SK-MEL-5 (cell line): ENCODE results near the gene TMC6. TPM values are rescaled to one million over a fixed set of nuclear protein-coding genes. Genes with fewer than 3 reads are reported as not detected.

Experiments used
- DNase-seq: peaks from one replicate; pipeline ENCODE4 v3.0.0-alpha.2; 2016; ENCODE audit warnings: low read depth, low spot score
- in situ Hi-C: cut with HindIII; loops from 2 replicates; pipeline ENCODE4 v1.10.0; 2016; ENCODE audit warnings: low sequenced_read_pairs, high pct_unique_total_duplicates, low pct_unique_long_range_greater_than_20kb
- total RNA-seq: library from RNA; depleted of rRNA; stranded (reverse); fragments of >200 nt; shearing (Covaris generic); gene quantifications from 2 replicates; pipeline ENCODE4 v1.2.3, GENCODE V29; 2014

The TMC6 gene
- total RNA-seq, 1 experiment from 2014 or later: 299 TPM

- in situ Hi-C loops: no loop called here
- no peak for DNase-seq
These were observed 965 bp upstream of the TMC6 start for GRCh38 chr17:78129351-78130089.

DNA sequence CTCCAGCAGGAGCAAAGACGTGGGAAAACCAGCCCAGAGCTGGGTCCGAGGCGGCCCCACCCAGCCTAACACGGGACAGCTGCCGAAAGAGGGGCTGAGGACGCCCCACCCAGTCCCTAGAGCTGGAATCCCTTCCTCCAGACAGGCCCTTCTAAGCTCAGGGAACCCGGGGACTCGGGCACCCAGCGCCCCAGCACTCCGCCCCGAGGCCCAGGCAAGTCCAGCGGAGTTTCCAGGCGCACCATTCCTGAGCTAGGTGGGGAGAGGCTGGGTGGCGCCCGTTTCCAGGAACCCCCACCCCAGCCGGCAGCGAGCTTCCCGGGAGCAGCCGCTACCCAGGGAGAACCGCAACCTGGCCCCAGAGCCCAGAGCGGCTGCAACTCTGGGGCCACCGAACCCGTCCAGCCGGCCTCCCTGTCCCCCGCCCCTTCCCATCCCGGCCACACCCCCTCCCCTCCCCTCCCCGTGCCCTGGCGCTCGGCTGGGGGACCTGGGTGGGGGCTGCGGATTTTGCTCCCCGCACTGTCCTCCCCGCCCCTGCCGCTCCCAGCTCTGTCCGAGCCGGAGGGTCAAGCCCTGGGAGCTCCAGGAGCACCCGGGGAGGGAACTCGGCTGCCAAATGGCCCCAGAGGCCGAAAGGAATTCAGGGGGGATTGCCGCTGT is 536 bp downstream of the TMC6 start:
- no peak for DNase-seq

GRCh38 chr17:78127239-78127887 is 1.2 kb downstream of the TMC6 start:
- peak; percentile 86 for DNase-seq
- in situ Hi-C loops: no loop called here

More for the DNA sequence above, 536 bp downstream of the TMC6 start:
- in situ Hi-C loops: no loop called here

DNA sequence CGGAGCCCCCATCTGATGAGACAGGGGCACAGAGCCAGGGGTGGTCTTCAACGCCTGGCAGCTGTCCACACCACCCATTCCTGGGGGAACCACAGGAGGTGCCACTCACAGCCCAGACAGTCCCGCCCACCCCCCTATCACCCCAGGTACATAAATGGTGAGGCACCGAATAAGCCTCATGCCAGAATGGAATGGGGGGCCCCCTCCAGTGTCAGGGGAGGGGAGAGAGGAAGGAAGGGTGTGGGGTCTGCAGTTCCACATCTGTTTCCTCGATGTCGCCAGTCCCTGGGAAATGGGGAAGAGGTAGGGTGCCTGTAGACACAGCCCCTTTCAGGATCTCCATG is 1.7 kb downstream of the TMC6 start:
- DNase-seq: no peak
- in situ Hi-C loops: no loop called here

GRCh38 chr17:78125976-78126894 is 2.3 kb downstream of the TMC6 start:
- no peak for DNase-seq
- in situ Hi-C loops: no loop called here

DNA sequence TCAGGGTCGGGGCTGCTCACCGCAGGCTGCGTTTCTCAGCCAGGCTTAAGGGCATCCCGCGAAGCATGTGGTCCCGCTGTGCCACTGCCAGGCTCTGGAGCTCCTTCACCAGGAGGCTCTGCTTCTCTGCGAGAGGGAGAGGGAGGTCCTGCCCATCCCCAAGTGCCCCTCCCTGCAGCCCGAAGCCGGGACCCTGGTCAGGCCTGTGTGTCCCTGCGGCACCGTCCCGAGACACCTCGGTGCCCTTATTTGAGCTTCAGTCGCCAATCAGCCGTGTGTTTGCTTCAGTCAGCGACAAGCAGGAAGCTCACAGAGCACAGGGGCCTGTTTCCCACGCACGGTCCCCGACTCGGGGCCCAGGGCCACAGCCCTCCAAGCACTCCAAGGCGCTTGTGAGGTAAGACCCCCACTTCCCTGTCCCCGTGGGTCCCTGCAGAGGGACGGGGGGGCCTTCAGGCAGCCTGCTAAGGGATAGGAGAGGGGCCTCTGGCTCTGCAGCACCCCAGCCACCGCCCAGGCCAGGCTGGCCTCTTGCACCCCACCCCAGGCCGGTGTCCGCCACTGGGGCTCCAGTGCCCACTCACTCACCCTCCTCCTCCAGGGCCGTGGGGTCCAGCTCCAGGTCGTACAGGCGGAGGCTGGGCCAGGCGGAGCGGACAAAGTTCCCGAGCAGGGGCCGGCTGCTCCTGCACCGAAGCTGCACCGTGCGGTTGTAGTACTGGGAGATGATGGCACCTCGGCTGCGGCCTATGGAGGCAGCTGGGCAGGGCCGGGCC is 3.2 kb downstream of the TMC6 start:
- in situ Hi-C loops: no loop called here
- no peak for DNase-seq

DNA sequence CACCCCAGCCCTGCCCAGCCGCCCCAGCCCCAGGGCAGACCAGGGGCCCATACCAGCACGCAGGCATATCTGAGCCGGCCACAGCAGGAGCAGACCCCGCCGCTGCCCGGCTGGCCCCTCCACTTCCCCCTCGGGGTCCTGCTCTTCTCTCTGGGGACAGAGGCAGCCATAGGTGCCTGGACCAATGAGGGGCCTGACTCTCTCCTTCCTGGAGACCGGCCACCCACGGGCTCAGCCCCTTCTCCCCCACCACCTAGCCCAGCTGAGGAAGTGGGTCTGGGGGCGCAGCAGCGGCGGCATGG is 3.8 kb downstream of the TMC6 start:
- no peak for DNase-seq
- in situ Hi-C loops: no loop called here

GRCh38 chr17:78124081-78124835 is 4.3 kb downstream of the TMC6 start:
- in situ Hi-C loops: no loop called here

GRCh38 chr17:78123258-78123929 is 5.2 kb downstream of the TMC6 start:
- in situ Hi-C loops: no loop called here
- no peak for DNase-seq

More at GRCh38 chr17:78124081-78124835, 4.3 kb downstream of the TMC6 start:
- DNase-seq: no peak

- DNase-seq: no peak
- in situ Hi-C loops: no loop called here
These were observed 5.7 kb downstream of the TMC6 start for GRCh38 chr17:78122931-78123249.

GRCh38 chr17:78122216-78122930 is 6.2 kb downstream of the TMC6 start:
- no peak for DNase-seq
- in situ Hi-C loops: no loop called here

- in situ Hi-C loops: no loop called here
These were observed 6.7 kb downstream of the TMC6 start for GRCh38 chr17:78121801-78122215.

DNA sequence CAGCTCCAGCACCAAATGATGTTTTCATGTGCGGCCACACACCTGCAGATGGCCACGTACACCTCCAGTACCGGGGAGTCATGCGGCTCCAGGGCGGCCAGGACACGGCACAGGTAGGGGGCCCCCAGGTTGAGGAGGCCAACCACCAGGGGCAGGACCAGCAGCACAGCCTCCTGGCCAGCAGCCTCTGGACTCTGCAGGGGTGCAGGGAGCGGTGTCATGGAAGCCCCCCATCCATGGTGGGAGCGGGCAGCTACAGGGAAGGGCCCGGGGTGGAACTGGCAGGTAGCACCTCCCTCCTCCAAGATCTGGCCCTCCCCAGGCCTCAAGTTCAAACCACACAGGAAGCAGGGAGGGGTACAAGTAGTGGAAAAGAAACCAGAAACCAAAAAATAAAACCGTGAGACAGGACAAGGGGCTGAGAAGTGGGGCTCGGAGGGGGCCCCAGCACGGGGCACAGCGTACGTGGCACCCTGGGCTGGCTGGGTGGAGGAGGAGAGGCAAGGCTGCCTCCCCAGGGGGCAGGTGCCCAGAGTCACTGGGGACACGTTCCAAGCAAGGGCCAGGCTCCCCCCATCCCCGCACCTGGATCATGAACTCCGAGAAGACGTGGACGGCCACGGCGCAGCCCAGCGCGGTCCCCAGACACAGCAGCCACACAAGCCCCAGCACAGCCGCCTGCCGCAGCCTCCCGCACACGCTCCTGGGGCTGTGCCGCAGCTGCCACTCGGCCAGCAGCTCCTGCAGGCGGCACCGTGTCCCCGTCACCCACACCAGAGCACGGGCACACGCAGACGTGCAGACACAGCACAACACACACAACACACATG is 7.4 kb downstream of the TMC6 start:
- in situ Hi-C loops: no loop called here
- DNase-seq: no peak

More at GRCh38 chr17:78121801-78122215, 6.7 kb downstream of the TMC6 start:
- no peak for DNase-seq

DNA sequence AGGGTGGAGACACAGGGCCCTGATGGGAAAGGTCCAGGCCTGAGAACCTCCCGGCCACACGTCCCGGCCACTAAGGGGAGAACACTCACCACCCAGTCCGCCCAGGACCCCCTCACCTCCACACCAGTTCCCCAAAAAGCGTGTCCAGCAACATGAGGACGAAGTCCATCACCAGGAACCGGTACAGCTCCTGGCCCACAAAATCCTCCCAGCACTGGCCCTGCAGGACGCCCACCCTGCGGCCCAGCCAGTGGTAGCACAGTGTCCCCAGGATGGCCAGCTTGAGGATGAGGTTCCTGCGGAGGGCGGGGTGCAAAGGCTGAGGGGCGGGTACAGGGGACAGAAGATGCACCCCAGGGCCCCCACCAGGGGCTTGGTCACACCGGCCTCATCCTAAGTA is 8.0 kb downstream of the TMC6 start:
- in situ Hi-C loops: no loop called here

GRCh38 chr17:78118801-78119241 is 9.7 kb downstream of the TMC6 start:
- no peak for DNase-seq
- in situ Hi-C loops: no loop called here

More for the DNA sequence above, 8.0 kb downstream of the TMC6 start:
- DNase-seq: no peak
